A549 (cell line): ENCODE measurements around the gene KHDRBS2. TPM values are rescaled to one million over a fixed set of nuclear protein-coding genes. Genes with fewer than 3 reads are reported as not detected.

Experiments used
- ATAC-seq, 2 experiments: fragments of 200-7000 bp in 1 of 2; fragments of >200 bp in 1 of 2; cut with Nextera tagmentation in 1 of 2; cut with Tn5 transposase in 1 of 2; 3 replicates each; pipeline versions ENCODE4 v1.8.0 to v1.9.1; 2018 to 2020; ENCODE audit warnings: mild to moderate bottlenecking in 1 of 2, moderate library complexity in 1 of 2
- CTCF ChIA-PET: fragments of 300-600 bp; sonication (Branson Sonifier 250); formaldehyde crosslinking; extraction: SDS; loops from one replicate; lab custom pipeline; 2021; ENCODE audit warnings: antibody characterized with exemption, inconsistent platforms; lab: Yijun Ruan, JAX
- POLR2A ChIA-PET: fragments of 350-600 bp; formaldehyde crosslinking; extraction: SDS; loops from one replicate; lab custom pipeline; 2021; ENCODE audit warnings: antibody characterized with exemption, inconsistent platforms; lab: Yijun Ruan, JAX
- DNase-seq, 2 experiments: peaks; one replicate each; pipeline versions ENCODE4 v3.0.0 to v3.0.0-alpha.2; 2011 to 2016; ENCODE audit warnings: low read depth in 1 of 2, low spot score in 1 of 2
- FAIRE-seq: peaks from 2 replicates; lab custom pipeline; 2011; peaks lifted over from hg19 to GRCh38; lab: Jason Lieb, UNC
- H3K27ac ChIP-seq, 2 experiments: fragments of >200 bp; sonication (Bioruptor Twin); formaldehyde crosslinking; 3 replicates each; pipeline ENCODE4 v1.5.1; 2016 to 2017
- H3K4me1 ChIP-seq: fragments of >200 bp; sonication (Bioruptor Twin); formaldehyde crosslinking; 3 replicates; pipeline ENCODE4 v1.6.1; 2016
- H3K4me2 ChIP-seq: fragments of >200 bp; sonication (Bioruptor Twin); formaldehyde crosslinking; 3 replicates; pipeline ENCODE4 v1.6.1; 2016
- H3K4me3 ChIP-seq: fragments of >200 bp; sonication (Bioruptor Twin); formaldehyde crosslinking; 3 replicates; pipeline ENCODE4 v1.5.1; 2016
- H3K9me3 ChIP-seq: fragments of >200 bp; sonication (Bioruptor Twin); formaldehyde crosslinking; 3 replicates; pipeline ENCODE4 v1.6.1; 2016
- ATOH8 ChIP-seq: fragments of 250-450 bp; sonication (Bioruptor Pico); IDR thresholded peaks from 2 replicates; pipeline ENCODE4 v1.5.0; 2020; ENCODE audit warnings: low read depth, mild to moderate bottlenecking, moderate library complexity
- BCL3 ChIP-seq: fragments of >200 bp; sonication (Bioruptor Twin); formaldehyde crosslinking; IDR thresholded peaks from 3 replicates; pipeline ENCODE4 v1.6.1; 2016
- BHLHE40 ChIP-seq: IDR thresholded peaks from 2 replicates; pipeline ENCODE4 v1.6.1; 2012; ENCODE audit warnings: low read depth, low read length, inconsistent platforms
- CBX2 ChIP-seq: fragments of 200-600 bp; sonication (generic); IDR thresholded peaks from 2 replicates; pipeline ENCODE4 v1.6.1; 2016; ENCODE audit warnings: low read depth, mild to moderate bottlenecking, borderline replicate concordance
- CBX8 ChIP-seq: fragments of 200-600 bp; sonication (generic); IDR thresholded peaks from 2 replicates; pipeline ENCODE4 v1.6.1; 2016
- CHD2 ChIP-seq: fragments of 150-350 bp; IDR thresholded peaks from 2 replicates; pipeline ENCODE4 v1.6.1; 2014; ENCODE audit warnings: low read length; ENCODE audit not compliant: partially characterized antibody
- CHD4 ChIP-seq: fragments of 200-600 bp; sonication (generic); IDR thresholded peaks from 2 replicates; pipeline ENCODE4 v1.6.1; 2016; ENCODE audit warnings: antibody characterized with exemption, mild to moderate bottlenecking, borderline replicate concordance
- EHMT2 ChIP-seq: fragments of 200-600 bp; sonication (generic); IDR thresholded peaks from 2 replicates; pipeline ENCODE4 v1.6.1; 2016; ENCODE audit warnings: antibody characterized with exemption, low read depth, mild to moderate bottlenecking, moderate library complexity
- ELK1 ChIP-seq: fragments of 150-350 bp; IDR thresholded peaks from 2 replicates; pipeline ENCODE4 v1.6.1; 2014; ENCODE audit warnings: low read depth, mild to moderate bottlenecking, low read length
- EP300 ChIP-seq, 2 experiments: fragments of >200 bp; sonication (Bioruptor Twin); formaldehyde crosslinking; IDR thresholded peaks; 2 replicates in 1 of 2; 3 replicates in 1 of 2; pipeline ENCODE4 v1.6.1; 2016 to 2017
- HEYL ChIP-seq: fragments of 250-450 bp; sonication (Bioruptor Pico); IDR thresholded peaks from 2 replicates; pipeline ENCODE4 v1.8.0; 2021; ENCODE audit warnings: mild to moderate bottlenecking, moderate library complexity
- HOXB13 ChIP-seq: fragments of 250-450 bp; sonication (Bioruptor Pico); IDR thresholded peaks from 2 replicates; pipeline ENCODE4 v1.5.0; 2020; ENCODE audit warnings: low read depth, mild to moderate bottlenecking, moderate library complexity
- JUN ChIP-seq, 2 experiments: fragments of >200 bp; sonication (Bioruptor Twin); formaldehyde crosslinking; IDR thresholded peaks; 2 replicates in 1 of 2; 3 replicates in 1 of 2; pipeline ENCODE4 v1.6.1; 2016 to 2017
- JUNB ChIP-seq: fragments of >200 bp; sonication (Bioruptor Twin); formaldehyde crosslinking; IDR thresholded peaks from 2 replicates; pipeline ENCODE4 v1.6.1; 2016
- KDM5A ChIP-seq: fragments of 200-600 bp; sonication (generic); IDR thresholded peaks from 2 replicates; pipeline ENCODE4 v1.6.1; 2016; ENCODE audit warnings: antibody characterized with exemption, mild to moderate bottlenecking
- MAFK ChIP-seq: fragments of 450-650 bp; IDR thresholded peaks from 2 replicates; pipeline ENCODE4 v1.6.1; 2014; ENCODE audit not compliant: partially characterized antibody
- MAX ChIP-seq: IDR thresholded peaks from 2 replicates; pipeline ENCODE4 v1.6.1; 2012
- NPAS2 ChIP-seq: fragments of 250-450 bp; sonication (Bioruptor Pico); IDR thresholded peaks from 2 replicates; pipeline ENCODE4 v1.8.0; 2022; ENCODE audit warnings: mild to moderate bottlenecking, moderate library complexity, borderline replicate concordance
- NR3C1 ChIP-seq: fragments of >200 bp; sonication (Bioruptor Twin); formaldehyde crosslinking; IDR thresholded peaks from 3 replicates; pipeline ENCODE4 v1.6.1; 2017
- POLR2A ChIP-seq: IDR thresholded peaks from 2 replicates; pipeline ENCODE4 v1.6.1; 2012; ENCODE audit warnings: mild to moderate bottlenecking, low read length
- POLR2AphosphoS2 ChIP-seq: conservative IDR thresholded peaks from 2 replicates; pipeline ENCODE4 v1.6.1; 2012; ENCODE audit warnings: low read length, improper control_type of control experiment, inconsistent platforms
- RNF2 ChIP-seq: fragments of 200-600 bp; sonication (generic); IDR thresholded peaks from 2 replicates; pipeline ENCODE4 v1.6.1; 2016; ENCODE audit warnings: low read depth, mild to moderate bottlenecking, antibody characterized with exemption, moderate library complexity, borderline replicate concordance
- SMC3 ChIP-seq: fragments of >200 bp; sonication (Bioruptor Twin); formaldehyde crosslinking; IDR thresholded peaks from 3 replicates; pipeline ENCODE4 v1.6.1; 2018; ENCODE audit warnings: inconsistent platforms
- SREBF2 ChIP-seq: fragments of 450-650 bp; IDR thresholded peaks from 2 replicates; pipeline ENCODE4 v1.6.1; 2014; ENCODE audit warnings: mild to moderate bottlenecking, moderate library complexity
- USF2 ChIP-seq: fragments of 450-650 bp; IDR thresholded peaks from 2 replicates; pipeline ENCODE4 v1.6.1; 2014; ENCODE audit warnings: antibody characterized with exemption
- ZC3H11A ChIP-seq: fragments of 450-650 bp; IDR thresholded peaks from 2 replicates; pipeline ENCODE4 v1.6.1; 2014; ENCODE audit warnings: antibody characterized with exemption, mild to moderate bottlenecking
- ZFP36 ChIP-seq: fragments of 450-650 bp; IDR thresholded peaks from 2 replicates; pipeline ENCODE4 v1.6.1; 2014; ENCODE audit warnings: borderline replicate concordance; ENCODE audit not compliant: partially characterized antibody
- WGBS: methylation state at CpG from one replicate; pipeline ENCODE4 v1.1.6; 2017; ENCODE audit errors: missing lambda C conversion rate; 5-methylcytosine and 5-hydroxymethylcytosine counted together
- polyA plus RNA-seq, 4 experiments: library from polyadenylated mRNA; depleted of rRNA in 3 of 4; stranded (reverse); fragments of >200 nt; fragmentation: RNase III in 1 of 4; extraction: RNeasy Plus Mini Kit Qiagen cat#74134 plus additional on column Dnase treatment in 1 of 4; gene quantifications; 2 replicates in 3 of 4; 3 replicates in 1 of 4; pipeline ENCODE4 v1.2.3, GENCODE V29; 2011 to 2017

KHDRBS2 gene
- polyA plus RNA-seq, 2 of the 4 experiments (the other 2 are of a cell fraction): not detected

- CTCF ChIA-PET: no interaction called here
- ATAC-seq (no peak), DNase-seq (no peak), FAIRE-seq (no peak)
- H3K9me3 ChIP-seq: no peaks in the 10 kb centered on the region
- no peak overlapping the region for H3K4me3 ChIP-seq
- H3K27ac ChIP-seq: no peak overlapping the region
- 0% methylated on average over 1 of the region's 1 CpG for WGBS
- POLR2A ChIA-PET: no interaction called here
- no peak for TF ChIP-seq ELK1
- TF ChIP-seq RNF2: no peak
- TF ChIP-seq JUNB: no peak
- TF ChIP-seq CHD4: no peak
- TF ChIP-seq SREBF2: no peak
- no peak for TF ChIP-seq MAFK
- no peak for TF ChIP-seq BCL3
- TF ChIP-seq ZFP36: no peak
- no peak for TF ChIP-seq ATOH8 (CRISPR knock-in tag)
- no peak for TF ChIP-seq CBX2
- no peak for TF ChIP-seq USF2
- TF ChIP-seq NPAS2 (CRISPR knock-in tag): no peak
- TF ChIP-seq MAX: no peak
- no peak for TF ChIP-seq CBX8
- no peak overlapping the region for H3K4me2 ChIP-seq
- H3K4me1 ChIP-seq: no peaks in the 10 kb centered on the region
These were observed 350.7 kb downstream of the KHDRBS2 start for GRCh38 chr6:61935242-61935846.

- ATAC-seq: no peak
- POLR2A ChIA-PET: no interaction called here
- FAIRE-seq: no peak
- H3K27ac ChIP-seq: no peak overlapping the region
- WGBS: 31% methylated on average over 2 of the region's 2 CpGs
- H3K9me3 ChIP-seq: no peaks in the 10 kb centered on the region
- no peak for DNase-seq
- no peaks in the 10 kb centered on the region for H3K4me1 ChIP-seq
- H3K4me3 ChIP-seq: no peak overlapping the region
- CTCF ChIA-PET: no interaction called here
- TF ChIP-seq SMC3 (no peak), KDM5A (no peak), BCL3 (no peak), JUNB (no peak), CBX8 (no peak), POLR2A (no peak), MAX (no peak), BHLHE40 (no peak), HOXB13 (CRISPR knock-in tag) (no peak), NPAS2 (CRISPR knock-in tag) (no peak), NR3C1 (no peak), EP300 (IDR thresholded peaks at IDR 0.05) (no peak), JUN (IDR thresholded peaks at IDR 0.05) (no peak), HEYL (no peak), POLR2AphosphoS2 (no peak), ZC3H11A (no peak), EHMT2 (no peak), CHD2 (no peak), SREBF2 (no peak)
- TF ChIP-seq, all 56 proteins: peak for 0
- H3K4me2 ChIP-seq: no peak overlapping the region
These were observed 376.5 kb downstream of the KHDRBS2 start for GRCh38 chr6:61909486-61909885.
